HCT116 (cell line): ENCODE data around the gene PROX1.

Source experiments
- ATF3 ChIP-seq: IDR thresholded peaks from 2 replicates; pipeline ENCODE4 v1.6.1; 2012
- CBX3 ChIP-seq: IDR thresholded peaks from 2 replicates; pipeline ENCODE4 v1.6.1; 2012; ENCODE audit warnings: low read depth
- CTCF ChIP-seq, 3 experiments: fragments of 200-600 bp in 1 of 3; sonication (generic) in 1 of 3; IDR thresholded peaks in 2 of 3; conservative IDR thresholded peaks in 1 of 3; 2 replicates each; pipeline ENCODE4 v1.5.1; 2012 to 2017; ENCODE audit warnings: low read depth in 2 of 3, low read length in 2 of 3, antibody characterized with exemption in 1 of 3, borderline replicate concordance in 1 of 3, control low read depth in 1 of 3, mild to moderate bottlenecking in 1 of 3, mixed read lengths in 1 of 3, mixed run types in 1 of 3, moderate library complexity in 1 of 3; ENCODE audit not compliant: insufficient read depth in 1 of 3
- EGR1 ChIP-seq: IDR thresholded peaks from 2 replicates; pipeline ENCODE4 v1.6.1; 2012; ENCODE audit warnings: low read depth
- JUND ChIP-seq: IDR thresholded peaks from 2 replicates; pipeline ENCODE4 v1.6.1; 2012
- MAX ChIP-seq: IDR thresholded peaks from 2 replicates; pipeline ENCODE4 v1.6.1; 2012
- POLR2A ChIP-seq: IDR thresholded peaks from 2 replicates; pipeline ENCODE4 v1.7.0; 2011; ENCODE audit warnings: borderline replicate concordance; ENCODE audit not compliant: insufficient read depth, insufficient read length; ENCODE audit errors: extremely low read depth
- POLR2AphosphoS5 ChIP-seq: IDR thresholded peaks from 2 replicates; pipeline ENCODE4 v1.6.1; 2011; ENCODE audit warnings: mild to moderate bottlenecking, low read depth, low read length, moderate library complexity
- SP1 ChIP-seq: IDR thresholded peaks from 2 replicates; pipeline ENCODE4 v1.6.1; 2012; ENCODE audit warnings: low read depth
- SRF ChIP-seq: IDR thresholded peaks from 2 replicates; pipeline ENCODE4 v1.6.1; 2012; ENCODE audit warnings: low read depth
- ZBTB33 ChIP-seq: IDR thresholded peaks from 2 replicates; pipeline ENCODE4 v1.6.1; 2011; ENCODE audit warnings: mild to moderate bottlenecking, low read length, moderate library complexity; ENCODE audit not compliant: insufficient replicate concordance; ENCODE audit errors: extremely low read depth
- ZNF274 ChIP-seq: fragments of 200-500 bp; sonication (Bioruptor generic); IDR thresholded peaks from 2 replicates; pipeline ENCODE4 v1.6.1; 2014; ENCODE audit warnings: mild to moderate bottlenecking, low read depth, low read length, inconsistent platforms

- TF ChIP-seq SRF (no peak), CBX3 (no peak), CTCF (IDR thresholded peaks at IDR 0.05 in 2 of 3, conservative IDR thresholded peaks at IDR 0.05 in 1 of 3; ENCODE audit: borderline replicate concordance in 1 of 3, insufficient read depth in 1 of 3, low read depth in 2 of 3, low read length in 2 of 3) (no peak), EGR1 (no peak), MAX (no peak), ZNF274 (no peak), POLR2AphosphoS5 (no peak), POLR2A (no peak), SP1 (no peak), JUND (no peak), ZBTB33 (no peak), ATF3 (no peak)
These were observed 49.0 kb upstream of the PROX1 start for GRCh38 chr1:213938776-213939175.
